Fibroblast of peridontal ligament (primary cell): ENCODE results near the gene EXOC2.

Experiments used
- DNase-seq: peaks from one replicate; pipeline ENCODE4 v3.0.0-alpha.2; 2010; ENCODE audit errors: extremely low read depth

EXOC2 gene

DNA sequence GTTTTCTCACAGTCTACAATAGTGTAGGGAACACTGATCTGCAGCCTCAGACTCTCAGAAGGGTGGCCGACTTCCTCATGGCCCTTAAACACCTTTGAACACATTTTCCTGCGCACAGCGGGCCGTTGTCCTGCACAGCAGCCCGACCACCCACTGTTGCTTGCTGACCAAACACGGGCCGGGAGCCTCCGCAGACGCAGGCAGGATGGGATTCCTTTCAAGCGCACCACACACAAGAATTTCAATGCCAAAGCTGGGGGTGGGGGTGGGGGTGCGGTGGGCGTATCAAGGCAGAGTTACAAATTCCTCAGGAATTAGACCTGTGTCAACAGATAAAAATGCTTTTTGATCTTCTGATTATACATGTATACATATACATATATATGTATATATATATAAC, 110.6 kb downstream of the EXOC2 start:
- DNase-seq, result no peak

DNA sequence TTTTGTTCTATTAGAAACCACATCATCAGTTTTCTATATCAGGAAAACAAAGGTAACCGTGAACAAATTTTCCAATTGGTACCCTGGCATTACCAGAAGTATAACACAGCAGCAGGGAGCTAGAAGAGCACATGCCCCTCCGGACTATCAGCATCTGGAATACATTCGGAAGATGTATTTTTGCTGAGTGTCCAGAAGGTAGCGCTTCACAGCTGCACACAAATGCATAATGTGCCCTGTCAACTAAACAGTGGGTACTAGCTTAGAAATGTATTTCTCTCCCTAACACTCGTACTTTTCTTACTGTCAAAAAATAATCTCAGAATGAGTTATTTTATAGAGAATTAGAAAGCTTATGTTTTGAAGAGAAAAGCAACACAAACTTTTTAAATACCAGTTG, 113.6 kb downstream of the EXOC2 start:
- DNase-seq, result peak; percentile 60

DNA sequence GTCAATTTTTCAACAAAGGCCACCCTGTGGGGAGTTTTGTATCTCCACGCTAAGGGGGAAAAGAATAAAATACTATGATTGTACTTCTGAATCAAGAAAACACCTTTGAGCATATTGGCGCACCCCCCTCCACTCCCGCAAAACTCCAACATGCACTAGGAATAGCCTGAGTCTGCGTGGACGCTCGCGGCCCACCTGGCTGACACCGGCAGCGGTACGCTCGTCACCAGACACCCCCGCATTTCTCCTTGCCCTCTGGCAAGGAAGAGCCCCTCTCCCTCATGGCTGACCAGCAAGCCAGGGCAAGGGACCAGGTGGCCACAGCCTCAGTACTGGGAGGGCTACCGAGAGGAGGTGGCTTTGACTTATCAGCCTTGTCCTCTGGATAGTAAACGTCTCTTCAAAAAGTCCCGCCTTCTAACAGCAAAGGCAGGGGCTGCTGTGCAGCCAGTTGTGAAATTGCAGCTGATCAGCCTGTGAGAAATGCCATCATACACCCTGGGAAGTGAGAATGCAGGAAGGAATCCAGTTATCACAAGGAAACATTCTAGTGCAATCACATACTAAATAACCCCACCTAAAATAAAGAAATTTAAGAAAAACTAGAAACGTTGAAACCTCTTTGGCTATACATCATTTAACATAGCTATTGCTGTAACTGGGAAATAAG, 120.2 kb downstream of the EXOC2 start:
- DNase-seq, result no peak

DNA sequence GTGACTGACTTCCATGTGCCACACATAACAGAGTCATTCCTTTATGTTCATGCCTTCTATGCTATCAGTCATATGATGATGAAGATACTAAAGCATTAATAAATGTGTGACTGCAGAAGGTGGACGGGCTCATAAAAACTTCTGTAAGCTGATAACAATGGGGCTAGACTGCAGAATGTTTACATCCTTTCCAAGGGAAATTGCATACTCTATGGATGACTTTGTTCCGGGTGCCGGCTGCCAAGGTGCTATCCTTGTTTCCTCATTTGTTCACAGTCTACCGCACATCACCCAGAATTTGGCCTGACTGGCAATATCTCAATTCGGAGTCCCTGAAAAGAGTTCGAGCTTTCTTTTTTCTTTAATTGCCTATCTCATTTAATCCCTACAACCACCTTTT, 121.0 kb downstream of the EXOC2 start:
- no peak for DNase-seq

GRCh38 chr6:570825-571224, 122.1 kb downstream of the EXOC2 start:
- DNase-seq, result no peak

- DNase-seq, result no peak
Observed at GRCh38 chr6:568954-569523, 123.9 kb downstream of the EXOC2 start.

DNA sequence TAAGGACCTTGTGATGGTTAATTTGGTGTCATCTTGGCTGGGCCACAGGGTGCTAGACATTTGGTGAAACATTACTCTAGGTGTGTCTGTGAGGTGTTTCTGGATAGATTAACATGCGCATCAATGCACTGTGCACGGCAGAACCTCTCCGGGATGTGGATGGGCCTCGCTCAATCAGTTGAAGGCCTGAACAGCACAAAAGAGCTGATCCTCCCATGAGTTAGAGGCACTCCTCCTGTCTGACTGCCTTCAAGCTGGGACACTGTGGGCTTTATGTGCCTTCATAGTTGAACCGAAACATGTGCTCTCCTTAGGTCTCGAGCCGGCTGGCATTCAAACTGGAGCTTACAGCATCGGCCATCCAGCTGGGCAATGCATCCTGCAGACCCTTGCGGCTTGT, 124.9 kb downstream of the EXOC2 start:
- no peak for DNase-seq

DNA sequence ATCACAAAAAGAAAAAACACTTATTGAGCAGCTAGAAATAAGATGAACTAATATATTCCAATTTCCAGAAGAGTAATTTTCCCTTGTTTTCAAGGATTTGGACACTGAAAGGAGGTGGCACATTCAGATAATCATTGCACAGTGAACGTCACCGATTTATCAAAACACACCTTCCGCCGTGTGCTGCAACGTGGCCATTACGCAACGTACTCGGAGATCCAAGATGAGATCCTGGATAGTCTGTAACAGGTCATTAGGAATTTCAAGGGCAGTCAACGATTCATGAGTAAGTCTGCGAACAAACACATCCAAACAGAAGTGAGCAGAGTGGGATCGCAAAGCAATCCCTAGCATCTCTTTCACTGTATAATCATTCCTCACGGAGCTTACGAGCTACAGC, 129.1 kb downstream of the EXOC2 start:
- DNase-seq, result no peak

- peak; percentile 48 for DNase-seq
Observed at GRCh38 chr6:562052-562676, 130.8 kb downstream of the EXOC2 start.

- DNase-seq, result peak; percentile 24
Observed at GRCh38 chr6:561335-561734, 131.6 kb downstream of the EXOC2 start.

DNA sequence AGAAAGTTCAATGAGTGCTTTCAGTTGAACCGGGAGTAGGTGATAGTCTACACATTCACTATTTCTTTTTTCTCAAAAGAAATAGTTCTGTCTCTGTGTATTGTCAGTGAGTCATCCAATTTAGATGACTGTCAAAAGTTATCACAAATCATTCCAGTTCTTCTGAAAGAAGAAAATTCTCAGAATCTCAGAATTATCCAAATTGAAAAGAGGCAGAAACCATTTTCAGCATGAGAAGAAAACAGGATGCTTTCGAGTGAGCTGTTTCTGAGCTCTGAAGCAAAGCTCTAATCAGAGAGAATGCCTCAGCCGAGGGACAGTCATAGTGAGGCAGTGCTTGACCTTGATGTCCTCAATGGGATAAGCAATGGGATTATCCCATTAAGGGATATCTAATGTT, 134.0 kb downstream of the EXOC2 start:
- DNase-seq, result peak; percentile 11

DNA sequence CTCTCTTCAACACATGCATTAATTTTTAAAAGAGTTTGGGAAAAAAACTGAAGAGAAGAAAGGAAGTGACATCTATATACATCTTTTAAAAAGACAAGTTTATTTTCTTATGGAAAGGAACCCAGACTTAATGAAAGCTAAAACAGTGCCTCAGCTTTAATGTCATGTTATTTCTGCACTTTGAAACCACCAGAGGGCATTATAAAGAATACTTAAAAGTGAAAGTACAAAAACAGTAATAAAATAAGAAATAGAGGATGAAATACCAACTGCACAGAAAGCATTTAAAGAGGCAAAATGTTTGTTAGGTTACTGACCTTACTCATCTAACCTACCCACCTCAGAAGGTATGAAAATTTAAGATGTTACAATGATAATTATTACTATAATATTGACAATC, 134.8 kb downstream of the EXOC2 start:
- peak; percentile 44 for DNase-seq

DNA sequence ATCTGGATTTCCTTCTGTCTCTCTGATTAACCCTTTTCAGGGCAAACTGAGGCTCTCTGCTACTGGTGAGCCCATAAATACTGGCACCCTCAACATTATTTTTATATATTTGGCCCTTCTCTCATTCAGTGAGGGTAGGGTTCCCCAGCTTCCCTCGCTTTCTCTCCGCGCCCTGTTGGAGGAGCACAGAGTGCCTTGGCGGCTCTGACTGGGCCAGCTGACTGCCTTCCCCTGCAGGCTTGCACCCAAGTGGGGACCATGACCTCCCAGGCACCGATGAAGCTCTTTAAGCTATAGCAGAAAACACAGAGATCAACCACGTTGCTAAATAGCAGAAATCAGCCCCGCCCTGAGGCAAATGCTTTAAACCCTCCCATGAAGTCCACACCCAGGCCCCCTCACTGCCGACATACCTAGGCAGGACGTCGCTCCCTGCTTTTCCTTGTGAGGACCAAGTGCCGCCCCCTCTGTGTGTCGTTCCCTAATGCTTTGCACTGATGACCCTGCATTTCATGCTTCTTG, 141.0 kb downstream of the EXOC2 start:
- DNase-seq, result no peak

GRCh38 chr6:551405-551804, 141.5 kb downstream of the EXOC2 start:
- peak; percentile 12 for DNase-seq

DNA sequence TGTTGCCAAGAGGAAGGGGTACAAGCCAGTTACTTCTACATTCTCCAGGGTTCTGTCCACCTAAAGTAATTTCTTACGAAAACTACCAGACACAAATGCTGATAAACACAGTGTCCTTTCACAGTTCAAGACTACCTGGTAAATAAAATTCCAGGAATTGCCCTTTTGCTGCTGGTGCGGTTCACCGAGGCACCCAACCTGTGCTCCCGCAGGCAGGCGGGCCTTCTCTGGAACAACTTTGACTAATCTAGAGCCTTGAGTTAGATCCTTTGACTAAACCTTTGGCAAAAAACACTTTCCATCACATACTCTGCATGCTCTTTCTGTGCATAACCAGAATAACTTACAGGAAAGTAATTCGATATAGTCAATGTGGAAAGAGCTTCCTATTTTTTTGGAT, 143.0 kb downstream of the EXOC2 start:
- peak; percentile 10 for DNase-seq

DNA sequence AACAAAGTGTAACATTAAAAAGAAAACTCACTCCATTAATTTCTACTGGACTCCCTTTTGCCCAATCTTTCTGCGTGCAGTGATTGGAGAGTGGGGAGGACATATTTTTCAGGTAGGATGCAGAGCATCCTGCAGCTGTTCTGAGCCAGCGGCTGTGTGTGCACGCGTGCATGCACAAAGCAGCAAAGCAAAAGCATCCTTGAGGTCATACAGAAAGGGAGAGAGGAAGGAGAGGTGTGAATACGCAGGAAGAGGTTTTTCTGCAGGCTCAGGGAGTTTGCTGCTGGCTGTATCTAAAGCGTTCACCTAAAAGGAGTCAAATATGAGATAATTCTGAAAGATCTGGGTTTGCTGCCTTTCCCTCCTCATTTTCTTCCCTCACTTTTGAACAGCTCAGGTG, 144.4 kb downstream of the EXOC2 start:
- DNase-seq, result no peak

DNA sequence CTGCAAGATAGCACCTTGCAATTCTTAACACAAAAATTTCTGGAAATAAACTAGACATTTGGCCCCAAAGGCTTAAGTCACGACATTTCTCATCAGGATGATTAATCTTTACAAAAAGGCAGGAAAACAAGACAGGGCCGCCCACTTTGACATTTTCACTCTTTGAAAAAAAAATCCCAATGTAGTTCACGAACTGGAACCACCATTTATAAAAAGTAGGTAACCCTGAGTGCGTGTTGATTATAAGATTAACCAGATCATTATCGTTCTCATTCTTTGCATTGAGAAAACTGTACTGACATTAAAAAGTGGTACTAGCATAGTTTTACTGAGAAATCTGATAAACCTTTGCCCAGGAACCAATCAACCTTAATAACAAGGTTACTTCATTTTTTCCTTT, 144.8 kb downstream of the EXOC2 start:
- no peak for DNase-seq

- DNase-seq, result no peak
Observed at GRCh38 chr6:540490-540889, 152.4 kb downstream of the EXOC2 start.

DNA sequence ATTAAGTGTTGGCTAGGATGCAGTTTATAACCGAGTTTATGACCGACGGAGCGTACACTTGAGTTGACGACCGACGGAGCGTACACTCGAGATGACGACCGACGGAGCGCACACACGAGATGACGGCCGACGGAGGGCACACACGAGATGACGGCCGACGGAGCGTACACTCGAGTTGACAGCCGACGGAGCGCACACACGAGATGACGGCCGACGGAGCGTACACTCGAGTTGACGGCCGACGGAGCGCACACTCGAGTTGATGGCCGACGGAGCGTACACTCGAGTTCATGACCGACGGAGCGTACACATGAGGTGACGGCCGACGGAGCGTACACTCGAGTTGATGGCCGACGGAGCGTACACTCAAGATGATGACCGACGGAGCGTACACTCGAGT, 155.8 kb downstream of the EXOC2 start:
- DNase-seq, result no peak

DNA sequence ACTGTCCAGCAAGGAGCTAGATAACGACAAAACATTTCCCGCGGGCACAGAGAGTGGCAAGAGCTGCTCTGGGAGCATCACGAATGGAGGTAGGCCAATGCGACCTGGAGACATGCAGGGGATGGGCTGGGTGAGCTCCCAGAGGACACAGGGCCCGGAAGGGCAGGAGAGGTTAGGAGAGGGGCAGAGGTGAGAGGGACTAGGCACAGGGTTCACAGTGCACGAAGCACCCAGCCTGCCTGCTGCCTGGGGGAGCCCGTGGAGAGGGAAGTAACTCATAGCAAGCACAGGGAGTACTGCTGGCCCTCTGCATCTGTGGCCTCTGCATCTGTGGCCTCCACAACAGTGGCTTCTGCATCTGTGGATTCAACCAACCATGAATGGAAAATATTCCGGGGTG, 162.5 kb downstream of the EXOC2 start:
- no peak for DNase-seq

- no peak for DNase-seq
Observed at GRCh38 chr6:528989-529388, 163.9 kb downstream of the EXOC2 start.

DNA sequence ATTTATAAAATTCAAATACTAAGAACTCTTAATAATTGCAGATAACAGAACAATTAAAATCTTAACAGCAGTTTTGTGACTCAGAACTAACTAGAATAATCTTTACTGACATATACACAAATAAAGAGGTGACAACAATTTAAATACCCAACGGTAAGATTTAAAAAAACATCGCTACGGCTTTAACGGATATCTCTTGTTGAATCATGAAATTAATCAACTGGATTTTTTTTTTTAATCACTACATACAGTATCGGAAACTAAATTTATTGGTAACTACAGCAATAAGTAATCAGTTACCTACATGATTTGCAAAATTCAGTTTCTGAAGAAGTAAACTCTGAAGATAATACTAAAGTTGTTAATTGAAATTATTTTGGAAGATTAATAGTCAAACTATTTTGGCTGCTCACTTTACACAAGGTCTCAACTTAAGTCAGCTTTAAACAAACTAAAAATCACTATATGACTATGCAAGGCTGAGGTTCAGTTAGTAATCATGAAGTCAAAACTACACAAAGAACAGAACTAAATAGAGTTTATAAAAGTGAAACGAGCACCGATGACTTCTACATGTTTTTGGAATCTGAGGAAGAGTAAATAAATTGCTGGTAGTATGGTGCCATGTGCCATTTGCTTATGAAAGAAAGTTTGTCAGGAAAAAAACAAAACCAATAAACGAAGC, 164.8 kb downstream of the EXOC2 start:
- DNase-seq, result no peak

GRCh38 chr6:524803-525202, 168.1 kb downstream of the EXOC2 start:
- no peak for DNase-seq
